Ovary (tissue), 9 donors: ENCODE data around the gene UHMK1. TPM values are rescaled to one million over a fixed set of nuclear protein-coding genes. Genes with fewer than 3 reads are reported as not detected.
A peak's percentile ranks its signal among the peaks of the same experiment; 100 is the strongest.
"Not testable (repeated sequence)": the region's sequence is repeated elsewhere in the genome, so short reads cannot be mapped to it uniquely, and the experiment has no call there.

Experiments used
- DNase-seq, 5 donors: peaks; one replicate each; pipeline ENCODE4 v3.0.0-alpha.2; 2019 to 2020
- H3K27ac ChIP-seq, 2 donors: fragments of 200-600 bp; one replicate each; pipeline versions ENCODE4 v1.5.1 to v1.8.0; 2019 to 2022
- H3K27me3 ChIP-seq: fragments of 200-600 bp; one replicate; pipeline ENCODE4 v1.8.0; 2022
- H3K36me3 ChIP-seq: fragments of 200-600 bp; sonication (generic); one replicate; pipeline ENCODE4 v1.5.1; 2019
- H3K4me1 ChIP-seq: one replicate; pipeline ENCODE4 v1.8.1; 2013; ENCODE audit warnings: mild to moderate bottlenecking, moderate library complexity; ENCODE audit not compliant: insufficient read depth
- H3K4me3 ChIP-seq: fragments of 200-600 bp; sonication (generic); one replicate; pipeline ENCODE4 v1.5.1; 2017
- H3K9me3 ChIP-seq, 2 donors: fragments of 200-600 bp in 1 of 2; sonication (generic) in 1 of 2; one replicate each; pipeline versions ENCODE4 v1.5.1 to v1.8.1; 2013 to 2019; ENCODE audit warnings: mild to moderate bottlenecking in 1 of 2, moderate library complexity in 1 of 2
- EP300 ChIP-seq: sonication (generic); formaldehyde crosslinking; IDR thresholded peaks from one replicate; pipeline ENCODE4 v1.6.1; 2017; ENCODE audit warnings: antibody characterized with exemption
- POLR2A ChIP-seq: fragments of 450-650 bp; IDR thresholded peaks from one replicate; pipeline ENCODE4 v1.6.1; 2017; ENCODE audit warnings: antibody characterized with exemption, mild to moderate bottlenecking, moderate library complexity
- WGBS, 3 donors: extraction: QIAGEN DNeasy Blood & Tissue Kit in 1 of 3; methylation state at CpG; one replicate each; pipeline versions ENCODE4 v1.1.5 to v1.1.7; 2013 to 2017; 5-methylcytosine and 5-hydroxymethylcytosine counted together
- intact Hi-C, 4 donors: fragments of 100-400 bp; cut with DNase I; formaldehyde crosslinking; loops; one replicate each; pipeline versions ENCODE4 v1.11.0 to v1.15.1; 2022 to 2023
- polyA plus RNA-seq, 2 donors: library from polyadenylated mRNA; stranded (reverse); fragments of 200-250 nt in 1 of 2; fragments of 350-450 nt in 1 of 2; fragmentation: Illumina TruSeq in 1 of 2; extraction: RNeasy Lipid Tissue Mini Kit (QIAGEN cat#74804) in 1 of 2; gene quantifications; one replicate each; pipeline ENCODE4 v1.2.3, GENCODE V29; 2013 to 2014
- total RNA-seq, 7 donors: library from RNA; depleted of rRNA in 2 of 7; stranded (reverse); fragments of >200 nt in 2 of 7; fragmentation: NEBNext Ultra II Directional in 3 of 7; extraction: Animal tissue kit (Norgen Biotek cat#: 25700) in 3 of 7; gene quantifications; one replicate each; pipeline versions ENCODE4 v1.1.0 to v1.2.4, GENCODE V29; 2016 to 2023
- TF ChIP-seq, protein P1 (sequence below), 3 donors: fragments of 450-650 bp in 2 of 3; fragments of 200-600 bp in 1 of 3; IDR thresholded peaks; one replicate each; pipeline versions ENCODE4 v1.5.1 to v1.8.0; 2016 to 2022; ENCODE audit warnings: antibody characterized with exemption in 3 of 3, mild to moderate bottlenecking in 1 of 3
- donor health status: DM: no; HTN: no; CAD: no; lungs with moderate emphysema.
- donor health status: DM: no; HTN: no; CAD: no.
- donor health status: Bipolar disorder and iron deficiency.
- donor health status: DM: yes; HTN: yes; CAD: no.
- donor health status: DM: no; HTN: no; CAD: no.
- donor health status: DM: yes; HTN: yes; CAD: no.

UHMK1 gene
- total and polyA plus RNA-seq, 9 donors, result 8.2 to 36.8 (median 24.3) TPM

DNA sequence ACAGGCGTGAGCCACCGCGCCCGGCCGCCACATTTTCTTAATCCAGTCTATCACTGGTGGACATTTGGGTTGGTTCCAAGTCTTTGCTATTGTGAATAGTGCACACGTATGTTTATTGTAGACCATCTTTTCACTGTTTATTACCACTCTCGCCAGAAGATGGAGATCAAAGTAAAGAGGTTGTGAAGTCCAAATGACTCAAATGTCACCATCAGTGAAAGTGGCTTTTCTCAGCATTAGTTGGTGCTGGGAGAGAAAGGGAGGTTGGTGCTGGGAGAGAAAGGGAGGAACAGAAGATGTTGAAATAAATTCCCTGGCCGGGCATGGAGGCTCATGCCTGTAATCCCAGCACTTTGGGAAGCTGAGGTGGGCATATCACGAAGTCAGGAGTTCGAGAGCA is 10.4 kb upstream of the UHMK1 start:
- no peaks in the 10 kb centered on the region for H3K36me3 ChIP-seq
- TF ChIP-seq EP300, result no peak
- TF ChIP-seq, protein P1, sequence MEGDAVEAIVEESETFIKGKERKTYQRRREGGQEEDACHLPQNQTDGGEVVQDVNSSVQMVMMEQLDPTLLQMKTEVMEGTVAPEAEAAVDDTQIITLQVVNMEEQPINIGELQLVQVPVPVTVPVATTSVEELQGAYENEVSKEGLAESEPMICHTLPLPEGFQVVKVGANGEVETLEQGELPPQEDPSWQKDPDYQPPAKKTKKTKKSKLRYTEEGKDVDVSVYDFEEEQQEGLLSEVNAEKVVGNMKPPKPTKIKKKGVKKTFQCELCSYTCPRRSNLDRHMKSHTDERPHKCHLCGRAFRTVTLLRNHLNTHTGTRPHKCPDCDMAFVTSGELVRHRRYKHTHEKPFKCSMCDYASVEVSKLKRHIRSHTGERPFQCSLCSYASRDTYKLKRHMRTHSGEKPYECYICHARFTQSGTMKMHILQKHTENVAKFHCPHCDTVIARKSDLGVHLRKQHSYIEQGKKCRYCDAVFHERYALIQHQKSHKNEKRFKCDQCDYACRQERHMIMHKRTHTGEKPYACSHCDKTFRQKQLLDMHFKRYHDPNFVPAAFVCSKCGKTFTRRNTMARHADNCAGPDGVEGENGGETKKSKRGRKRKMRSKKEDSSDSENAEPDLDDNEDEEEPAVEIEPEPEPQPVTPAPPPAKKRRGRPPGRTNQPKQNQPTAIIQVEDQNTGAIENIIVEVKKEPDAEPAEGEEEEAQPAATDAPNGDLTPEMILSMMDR (IDR thresholded peaks at IDR 0.05), result no peak
- no peak for TF ChIP-seq POLR2A
- intact Hi-C loops, result no loop called here
- H3K4me3 ChIP-seq, result no peak overlapping the region
- no peak for DNase-seq
- WGBS, 3 donors, result 79 to 82% (median 81%) methylated on average over 7 to 10 of the region's 10 CpGs
- no peaks in the 10 kb centered on the region for H3K4me1 ChIP-seq
- no peak overlapping the region for H3K27ac ChIP-seq
- no peaks in the 10 kb centered on the region for H3K27me3 ChIP-seq
- no peaks in the 10 kb centered on the region for H3K9me3 ChIP-seq

DNA sequence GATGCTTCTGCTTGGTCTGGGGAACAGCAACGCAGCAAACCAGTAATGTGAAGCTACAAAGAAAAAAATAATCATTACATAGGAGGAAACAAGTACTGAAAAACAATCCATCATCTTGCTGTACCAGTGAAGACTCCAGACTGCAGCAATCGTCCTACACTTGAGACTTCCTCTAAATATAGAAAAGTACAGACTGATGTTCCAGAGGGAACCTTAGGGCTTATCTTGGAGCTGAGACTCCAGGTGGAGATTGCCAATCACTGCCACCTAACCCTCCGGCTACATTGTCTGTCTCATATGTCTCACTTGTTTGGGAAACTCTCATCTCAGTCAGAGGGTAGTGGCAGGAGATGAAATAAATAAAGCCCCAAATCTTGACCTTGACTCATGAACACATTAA is 9.4 kb upstream of the UHMK1 start:
- no peaks in the 10 kb centered on the region for H3K4me1 ChIP-seq
- H3K27me3 ChIP-seq, result no peaks in the 10 kb centered on the region
- no peak overlapping the region for H3K4me3 ChIP-seq
- no peaks in the 10 kb centered on the region for H3K36me3 ChIP-seq
- intact Hi-C loops, result no loop called here
- WGBS, 3 donors, result 51 to 66% (median 63%) methylated on average over 3 of the region's 3 CpGs
- H3K27ac ChIP-seq, result no peak overlapping the region
- no peak for DNase-seq
- H3K9me3 ChIP-seq, result no peaks in the 10 kb centered on the region
- no peak for TF ChIP-seq EP300
- TF ChIP-seq POLR2A, result no peak
- TF ChIP-seq, protein P1 (IDR thresholded peaks at IDR 0.05), result no peak

DNA sequence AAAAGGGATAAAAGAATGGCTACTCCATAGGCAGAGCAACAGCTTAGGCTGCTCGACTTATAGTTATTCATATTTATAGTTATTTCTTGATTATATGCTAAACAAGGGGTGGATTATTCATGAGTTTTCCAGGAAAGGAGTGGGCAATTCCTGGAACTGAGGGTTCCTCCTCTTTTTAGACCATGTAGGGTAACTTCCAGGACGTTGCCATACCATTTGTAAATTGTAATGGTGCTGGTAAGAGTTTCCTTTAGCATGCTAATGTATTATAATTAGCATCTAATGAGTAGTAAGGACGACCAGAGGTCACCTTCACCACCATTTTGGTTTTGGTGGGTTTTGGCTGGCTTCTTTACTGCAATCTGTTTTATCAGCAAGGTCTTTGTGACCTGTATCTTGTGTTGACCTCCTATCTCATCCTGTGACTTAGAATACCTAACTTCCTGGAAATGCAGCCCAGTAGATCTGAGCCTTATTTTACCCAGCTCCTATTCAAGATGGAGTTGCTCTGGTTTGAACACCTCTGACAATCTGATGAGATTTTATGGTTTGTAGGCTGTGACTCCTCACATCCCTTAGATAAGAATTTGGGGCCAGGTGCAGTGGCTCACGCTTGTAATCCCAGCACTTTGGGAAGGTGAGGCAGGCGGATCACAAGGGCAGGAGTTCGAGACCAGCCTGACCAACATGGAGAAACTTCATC is 1.9 kb upstream of the UHMK1 start:
- H3K9me3 ChIP-seq, H3K36me3 ChIP-seq, H3K4me1 ChIP-seq, DNase-seq, H3K4me3 ChIP-seq, H3K27ac ChIP-seq, H3K27me3 ChIP-seq: not testable (repeated sequence)
- WGBS, 3 donors, result 81 to 83% (median 83%) methylated on average over 6 of the region's 6 CpGs
- intact Hi-C loops, result loop anchor here in 1 of 4 donors (10.0 kb wide), 1 partner anchor 69 kb away; the partner anchor contains the start of gene UAP1

DNA sequence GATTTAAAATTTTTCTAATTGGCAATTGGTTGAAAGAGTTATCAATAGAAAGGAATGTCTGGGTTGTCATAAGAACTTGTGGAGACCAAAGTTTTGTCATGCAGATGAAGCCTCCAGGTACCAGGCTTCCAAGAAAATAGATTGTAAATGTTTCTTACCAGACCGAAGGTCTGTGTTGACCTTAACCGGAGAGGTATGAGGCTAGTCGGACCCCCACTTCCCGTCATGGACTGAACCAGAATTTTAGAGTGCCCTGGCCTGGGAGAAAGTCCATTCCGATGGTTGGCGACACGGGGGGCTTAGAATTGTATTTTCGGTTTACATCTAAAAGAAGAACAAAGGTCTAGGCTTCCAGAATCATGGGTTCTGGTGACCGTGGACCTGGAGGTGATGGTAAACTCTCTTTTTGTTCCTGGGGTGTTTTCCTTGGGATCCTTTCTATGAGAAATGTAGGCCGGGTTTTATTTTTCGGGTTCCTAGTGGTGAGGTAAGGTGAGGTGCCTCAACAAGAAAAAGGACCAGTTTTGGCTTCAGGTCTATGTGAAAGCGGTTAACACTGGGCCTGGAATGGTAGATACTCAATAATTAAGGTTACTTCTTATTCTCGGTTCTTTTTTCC is 405 bp upstream of the UHMK1 start:
- Histone ChIP-seq H3K36me3 (no peaks in the 10 kb centered on the region), H3K27me3 (no peaks in the 10 kb centered on the region), H3K9me3 (no peaks in the 10 kb centered on the region), H3K4me3 (peak overlapping the region; percentile 78), H3K4me1 (peaks cover 6% of the 10 kb centered on the region), H3K27ac (peak overlapping the region; percentile 84 to 88)
- TF ChIP-seq POLR2A (no peak), EP300 (no peak)
- TF ChIP-seq, protein P1 (IDR thresholded peaks at IDR 0.05), result no peak
- intact Hi-C loops, result loop anchor here in 1 of 4 donors (10.0 kb wide), 1 partner anchor 68 kb away; the partner anchor contains the start of gene UAP1
- peak in 1 of 5 donors; percentile 22 for DNase-seq
- 35 to 47% (median 42%) methylated on average over 13 of the region's 13 CpGs for WGBS, 3 donors

DNA sequence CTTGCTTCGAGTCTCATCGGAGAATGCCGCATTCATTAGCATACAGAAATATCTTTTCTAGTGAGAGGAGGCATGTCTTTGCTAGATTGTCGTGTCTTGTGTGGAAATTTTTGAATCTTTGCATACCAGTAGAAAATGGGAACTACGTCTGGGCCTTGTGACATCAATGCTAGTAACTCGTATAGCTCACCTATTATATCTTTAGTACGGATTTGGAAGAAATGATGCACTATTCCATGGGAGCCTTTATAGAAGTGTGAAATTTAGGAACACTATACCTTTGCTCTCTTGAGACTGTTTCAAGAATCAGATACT is 835 bp downstream of the UHMK1 start:
- intact Hi-C loops, result loop anchor here in 1 of 4 donors (10.0 kb wide), 1 partner anchor 66 kb away; the partner anchor contains the start of gene UAP1
- Histone ChIP-seq H3K27ac (peak overlapping the region in 1 of 2 donors; percentile 84), H3K9me3 (no peaks in the 10 kb centered on the region), H3K4me3 (peak overlapping the region; percentile 78), H3K4me1 (peaks cover 6% of the 10 kb centered on the region), H3K36me3 (no peaks in the 10 kb centered on the region), H3K27me3 (no peaks in the 10 kb centered on the region)
- WGBS, 3 donors, result 1 to 3% (median 1%) methylated on average over 7 of the region's 7 CpGs
- TF ChIP-seq EP300 (no peak), POLR2A (no peak)
- TF ChIP-seq, protein P1 (IDR thresholded peaks at IDR 0.05), result no peak
- DNase-seq, result no peak
